Transverse colon (tissue), 4 donors: ENCODE results near the gene IFNK. TPM values are rescaled to one million over a fixed set of nuclear protein-coding genes. Genes with fewer than 3 reads are reported as not detected.

Source experiments
- DNase-seq: peaks from one replicate; pipeline ENCODE4 v3.0.0-alpha.2; 2019
- H3K27ac ChIP-seq, 4 donors: fragments of 200-600 bp; sonication (generic); 2 replicates each; pipeline ENCODE4 v1.5.1; 2016 to 2018; ENCODE audit warnings: inconsistent platforms in 4 of 4
- H3K27me3 ChIP-seq: fragments of 200-600 bp; sonication (generic); 2 replicates; pipeline ENCODE4 v1.5.1; 2017; ENCODE audit warnings: inconsistent platforms
- H3K36me3 ChIP-seq, 4 donors: fragments of 200-600 bp; sonication (generic); 2 replicates each; pipeline ENCODE4 v1.5.1; 2017 to 2019; ENCODE audit warnings: inconsistent platforms in 4 of 4
- H3K4me1 ChIP-seq, 4 donors: fragments of 200-600 bp; sonication (generic); 2 replicates each; pipeline ENCODE4 v1.5.1; 2017 to 2020; ENCODE audit warnings: inconsistent platforms in 4 of 4
- H3K4me3 ChIP-seq, 4 donors: fragments of 200-600 bp; sonication (generic); 1 replicate in 1 of 4; 2 replicates in 3 of 4; pipeline versions ENCODE4 v1.5.1 to v1.6.1; 2017 to 2019; ENCODE audit warnings: inconsistent platforms in 4 of 4
- H3K9me3 ChIP-seq, 2 donors: fragments of 200-600 bp; sonication (generic); 2 replicates each; pipeline ENCODE4 v1.5.1; 2017 to 2019; ENCODE audit warnings: inconsistent platforms in 2 of 2
- EP300 ChIP-seq: sonication (generic); formaldehyde crosslinking; IDR thresholded peaks from one replicate; pipeline ENCODE4 v1.6.1; 2017; ENCODE audit warnings: antibody characterized with exemption, low read depth
- POLR2A ChIP-seq: fragments of 450-650 bp; IDR thresholded peaks from one replicate; pipeline ENCODE4 v1.6.1; 2016; ENCODE audit warnings: antibody characterized with exemption, mild to moderate bottlenecking, moderate library complexity
- POLR2AphosphoS5 ChIP-seq, 3 donors: sonication (generic); formaldehyde crosslinking; IDR thresholded peaks; one replicate each; pipeline ENCODE4 v1.6.1; 2016; ENCODE audit warnings: antibody characterized with exemption in 3 of 3
- WGBS, 2 donors: methylation state at CpG; one replicate each; pipeline ENCODE4 v1.1.5; 2018; ENCODE audit warnings: low coverage in 1 of 2; 5-methylcytosine and 5-hydroxymethylcytosine counted together
- in situ Hi-C, 4 donors: fragments of 200-750 bp; cut with MboI; loops; one replicate each; pipeline versions ENCODE4 v1.15.0 to v1.15.1; 2017; ENCODE audit warnings: low sequenced_read_pairs in 3 of 4, low pct_ligation_motif_present in 1 of 4, low pct_unique_long_range_greater_than_20kb in 1 of 4
- intact Hi-C: fragments of 100-400 bp; cut with DNase I; formaldehyde crosslinking; loops from one replicate; pipeline ENCODE4 v1.15.1; 2023; ENCODE audit warnings: low total_unique reads
- total RNA-seq, 4 donors: library from RNA; depleted of rRNA; stranded (reverse); fragments of >200 nt; gene quantifications; one replicate each; pipeline ENCODE4 v1.1.0, GENCODE V29; 2016
- TF ChIP-seq, protein P1 (sequence below), 5 experiments: fragments of 200-600 bp in 3 of 5; fragments of 450-650 bp in 2 of 5; sonication (generic) in 3 of 5; IDR thresholded peaks; 1 replicate in 2 of 5; 2 replicates in 3 of 5; pipeline ENCODE4 v1.5.1; 2016 to 2017; ENCODE audit warnings: antibody characterized with exemption in 5 of 5, inconsistent platforms in 3 of 5, mild to moderate bottlenecking in 2 of 5, moderate library complexity in 1 of 5

The IFNK gene
- total RNA-seq, 4 donors from 2014 or later = not detected

DNA sequence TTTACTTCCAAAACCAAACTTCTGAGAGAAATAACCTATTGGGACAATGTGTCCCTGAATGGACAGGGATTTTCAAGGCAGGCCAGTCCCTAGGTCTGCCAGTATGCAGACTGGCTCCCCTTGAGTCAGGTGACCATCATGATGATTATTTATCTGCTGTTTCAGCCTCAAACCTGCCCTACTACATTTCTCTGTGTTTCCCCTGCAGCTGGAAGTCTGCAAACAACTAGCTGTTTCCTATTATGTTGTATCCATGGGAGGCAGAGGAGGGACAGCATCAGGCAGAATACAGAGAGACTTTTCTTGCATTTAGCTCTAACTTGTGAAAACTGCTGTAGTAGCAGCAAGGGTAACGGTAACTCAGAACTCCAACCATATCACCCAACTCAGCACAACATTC lies 36.2 kb upstream of the IFNK start:
- WGBS, 2 donors = 100% methylated on average over 1 of the region's 1 CpG
- Histone ChIP-seq H3K4me1 (peaks cover 0 to 16% (median 14%) of the 10 kb centered on the region in 4 donors), H3K36me3 (no peaks in the 10 kb centered on the region), H3K4me3 (no peak overlapping the region), H3K27me3 (no peaks in the 10 kb centered on the region), H3K27ac (no peak overlapping the region), H3K9me3 (no peaks in the 10 kb centered on the region)
- no peak for TF ChIP-seq EP300
- intact Hi-C loops (no loop called here), in situ Hi-C loops (no loop called here)
- no peak for DNase-seq

DNA sequence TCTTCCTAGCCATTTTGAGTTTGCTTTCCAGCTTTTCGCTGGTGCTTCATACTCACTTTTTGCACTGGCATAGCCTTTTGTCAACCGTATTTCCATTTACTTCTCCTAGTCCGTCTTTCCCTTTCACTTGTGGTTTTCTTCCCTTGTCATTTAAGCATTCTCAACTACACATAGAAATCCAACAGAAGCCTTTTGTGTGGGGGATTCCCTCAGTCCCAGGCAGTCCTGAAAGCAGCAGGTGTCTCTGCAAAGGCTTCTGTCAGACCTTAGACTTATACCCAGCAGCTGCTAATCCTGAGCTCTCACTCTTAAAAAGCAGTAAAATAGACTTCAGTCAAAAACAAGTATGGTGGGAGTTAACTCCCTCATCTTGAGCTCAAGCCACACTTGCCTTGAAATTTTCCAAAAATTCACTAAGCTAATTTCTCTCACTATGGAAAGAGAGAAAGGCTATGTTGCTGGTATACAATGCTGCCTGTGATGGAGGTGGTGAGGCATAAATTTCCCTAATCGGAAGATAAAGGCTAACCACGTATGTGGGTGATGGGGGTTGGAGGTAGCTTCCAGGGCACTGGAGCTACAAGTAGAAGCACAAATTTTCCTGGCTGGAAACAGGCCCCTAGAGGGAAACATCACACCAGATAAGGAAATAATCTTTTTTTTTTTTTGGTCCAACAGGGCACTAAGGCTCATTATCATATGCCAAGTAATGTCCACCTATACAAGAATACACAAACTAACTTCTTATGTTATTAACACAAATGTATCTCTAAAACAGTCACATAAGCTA lies 34.8 kb upstream of the IFNK start:
- Histone ChIP-seq H3K27ac (no peak overlapping the region), H3K27me3 (no peaks in the 10 kb centered on the region), H3K4me3 (no peak overlapping the region), H3K36me3 (no peaks in the 10 kb centered on the region), H3K4me1 (peaks cover 0 to 16% (median 14%) of the 10 kb centered on the region in 4 donors), H3K9me3 (no peaks in the 10 kb centered on the region)
- 72 to 83% methylated on average over 5 of the region's 5 CpGs for WGBS, 2 donors
- in situ Hi-C loops (no loop called here), intact Hi-C loops (no loop called here)
- TF ChIP-seq EP300 (no peak), POLR2A (no peak), POLR2AphosphoS5 (IDR thresholded peaks at IDR 0.05) (no peak)
- TF ChIP-seq, protein P1, sequence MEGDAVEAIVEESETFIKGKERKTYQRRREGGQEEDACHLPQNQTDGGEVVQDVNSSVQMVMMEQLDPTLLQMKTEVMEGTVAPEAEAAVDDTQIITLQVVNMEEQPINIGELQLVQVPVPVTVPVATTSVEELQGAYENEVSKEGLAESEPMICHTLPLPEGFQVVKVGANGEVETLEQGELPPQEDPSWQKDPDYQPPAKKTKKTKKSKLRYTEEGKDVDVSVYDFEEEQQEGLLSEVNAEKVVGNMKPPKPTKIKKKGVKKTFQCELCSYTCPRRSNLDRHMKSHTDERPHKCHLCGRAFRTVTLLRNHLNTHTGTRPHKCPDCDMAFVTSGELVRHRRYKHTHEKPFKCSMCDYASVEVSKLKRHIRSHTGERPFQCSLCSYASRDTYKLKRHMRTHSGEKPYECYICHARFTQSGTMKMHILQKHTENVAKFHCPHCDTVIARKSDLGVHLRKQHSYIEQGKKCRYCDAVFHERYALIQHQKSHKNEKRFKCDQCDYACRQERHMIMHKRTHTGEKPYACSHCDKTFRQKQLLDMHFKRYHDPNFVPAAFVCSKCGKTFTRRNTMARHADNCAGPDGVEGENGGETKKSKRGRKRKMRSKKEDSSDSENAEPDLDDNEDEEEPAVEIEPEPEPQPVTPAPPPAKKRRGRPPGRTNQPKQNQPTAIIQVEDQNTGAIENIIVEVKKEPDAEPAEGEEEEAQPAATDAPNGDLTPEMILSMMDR (IDR thresholded peaks at IDR 0.05) = no peak
- no peak for DNase-seq

DNA sequence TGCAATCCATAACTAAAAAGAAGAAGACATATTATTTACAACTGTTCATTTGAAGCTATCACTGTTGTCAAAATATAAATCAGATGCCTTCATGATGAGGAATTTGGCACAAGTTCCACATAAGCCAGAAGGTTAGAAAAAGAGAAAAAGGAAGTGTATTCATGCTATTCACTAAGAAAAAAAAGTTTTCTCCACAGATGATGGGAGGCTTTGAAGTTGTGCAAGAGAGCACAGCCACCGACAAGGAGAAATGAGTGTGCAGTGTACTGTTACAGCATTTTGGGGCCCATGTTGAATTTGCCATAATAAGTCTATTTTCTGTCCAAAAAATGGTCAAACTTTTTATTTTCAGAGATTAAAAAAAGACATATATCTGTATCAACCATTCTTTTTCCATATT lies 32.9 kb upstream of the IFNK start:
- TF ChIP-seq EP300 (no peak), POLR2A (no peak), POLR2AphosphoS5 (IDR thresholded peaks at IDR 0.05) (no peak)
- TF ChIP-seq, protein P1 (IDR thresholded peaks at IDR 0.05) = no peak
- Histone ChIP-seq H3K4me3 (no peak overlapping the region), H3K9me3 (no peaks in the 10 kb centered on the region), H3K36me3 (no peaks in the 10 kb centered on the region), H3K27ac (no peak overlapping the region), H3K4me1 (peaks cover 0 to 25% (median 17%) of the 10 kb centered on the region in 4 donors), H3K27me3 (no peaks in the 10 kb centered on the region)
- in situ Hi-C loops (no loop called here), intact Hi-C loops (no loop called here)
- no peak for DNase-seq
- WGBS, 2 donors = 58 to 70% methylated on average over 1 of the region's 1 CpG

DNA sequence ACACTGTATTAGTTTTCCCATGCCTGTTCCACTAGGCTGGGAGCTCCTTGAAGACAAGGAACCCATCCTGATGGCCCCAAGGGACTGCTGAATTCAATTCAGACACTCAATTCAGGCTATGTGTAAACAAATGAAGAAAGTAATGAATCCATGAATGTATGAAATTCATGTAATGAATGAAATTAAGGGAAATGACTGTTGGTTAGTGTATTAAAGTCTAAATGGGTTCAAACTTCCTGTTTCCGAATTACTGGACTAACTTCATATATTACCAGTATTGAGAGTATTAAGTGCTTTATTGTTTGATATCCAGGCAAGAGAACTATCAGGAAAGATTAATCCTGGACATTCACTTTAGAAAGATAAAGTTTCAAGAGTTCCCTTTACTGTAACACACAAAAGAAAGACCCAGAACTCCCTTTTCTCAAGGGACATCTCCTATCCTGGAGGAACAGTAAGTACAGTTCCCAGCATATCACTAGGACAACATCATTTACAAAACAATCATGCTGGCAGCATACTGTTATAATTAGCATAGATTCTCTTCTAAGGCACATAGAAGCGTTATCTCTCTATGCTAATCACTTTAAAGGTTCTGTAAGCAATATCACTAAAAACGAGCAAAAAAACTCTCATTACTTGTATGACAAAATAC lies 28.5 kb upstream of the IFNK start:
- TF ChIP-seq, protein P1 (IDR thresholded peaks at IDR 0.05) = no peak
- TF ChIP-seq POLR2A = no peak
- no peak for TF ChIP-seq POLR2AphosphoS5 (IDR thresholded peaks at IDR 0.05)
- TF ChIP-seq EP300 = no peak
- no peak for DNase-seq
- Histone ChIP-seq H3K36me3 (no peaks in the 10 kb centered on the region), H3K4me3 (no peak overlapping the region), H3K9me3 (no peaks in the 10 kb centered on the region), H3K27me3 (no peaks in the 10 kb centered on the region), H3K4me1 (peaks cover 0 to 25% (median 2%) of the 10 kb centered on the region in 4 donors), H3K27ac (no peak overlapping the region)
- 65 to 73% methylated on average over 3 of the region's 3 CpGs for WGBS, 2 donors
- in situ Hi-C loops = no loop called here
- intact Hi-C loops = no loop called here
